Cardiac muscle cell (in vitro differentiated cells and primary cell): ENCODE data around the gene ECHDC3. TPM values are rescaled to one million over a fixed set of nuclear protein-coding genes. Genes with fewer than 3 reads are reported as not detected.

Experiments used
- DNase-seq, 2 donors: peaks; one replicate each; pipeline versions ENCODE4 v3.0.0 to v3.0.0-alpha.2; 2010 to 2017; ENCODE audit warnings: low read depth in 1 of 2, low spot score in 1 of 2
- H3K27ac ChIP-seq: fragments of 200-600 bp; sonication (generic); 2 replicates; pipeline ENCODE4 v1.5.1; 2016
- H3K27me3 ChIP-seq: fragments of 200-600 bp; sonication (generic); 2 replicates; pipeline ENCODE4 v1.6.0; 2016; ENCODE audit warnings: control low read depth
- H3K36me3 ChIP-seq: fragments of 200-600 bp; sonication (generic); 2 replicates; pipeline ENCODE4 v1.5.1; 2016; ENCODE audit warnings: control low read depth
- H3K4me1 ChIP-seq: fragments of 200-600 bp; sonication (generic); 2 replicates; pipeline ENCODE4 v1.8.1; 2017; ENCODE audit warnings: low read depth, mild to moderate bottlenecking, mixed run types
- H3K4me3 ChIP-seq: fragments of 200-600 bp; sonication (generic); 2 replicates; pipeline ENCODE4 v1.5.1; 2016; ENCODE audit warnings: mild to moderate bottlenecking
- H3K9me3 ChIP-seq: fragments of 200-600 bp; sonication (generic); 2 replicates; pipeline ENCODE4 v1.5.1; 2017; ENCODE audit warnings: low read depth, mild to moderate bottlenecking, control low read depth
- CTCF ChIP-seq: IDR thresholded peaks from 2 replicates; pipeline ENCODE4 v1.5.1; 2012; ENCODE audit warnings: low read depth, mild to moderate bottlenecking, low read length
- polyA plus RNA-seq: library from polyadenylated mRNA; unstranded; fragments of >200 nt; fragmentation: Nextera tagmentation; extraction: Ambion mirVana; gene quantifications from 2 replicates; pipeline ENCODE4 v1.2.1, GENCODE V29; 2016
- total RNA-seq: library from RNA; depleted of rRNA; stranded (reverse); fragments of >200 nt; gene quantifications from 2 replicates; pipeline ENCODE4 v1.2.3, GENCODE V29; 2016

Gene ECHDC3
- total and polyA plus RNA-seq, 2 experiments from 2014 or later = 8.4 to 32.0 TPM

GRCh38 chr10:11720260-11720741 lies 21.9 kb upstream of the ECHDC3 start:
- no peak for DNase-seq
- no peak overlapping the region for H3K4me3 ChIP-seq
- TF ChIP-seq CTCF = no peak
- H3K27me3 ChIP-seq = no peaks in the 10 kb centered on the region
- no peaks in the 10 kb centered on the region for H3K9me3 ChIP-seq
- H3K4me1 ChIP-seq = no peaks in the 10 kb centered on the region
- no peaks in the 10 kb centered on the region for H3K36me3 ChIP-seq
- no peak overlapping the region for H3K27ac ChIP-seq

- no peak overlapping the region for H3K27ac ChIP-seq
- no peak for DNase-seq
- no peak overlapping the region for H3K4me3 ChIP-seq
- no peak for TF ChIP-seq CTCF
- no peaks in the 10 kb centered on the region for H3K36me3 ChIP-seq
- no peaks in the 10 kb centered on the region for H3K4me1 ChIP-seq
- no peaks in the 10 kb centered on the region for H3K9me3 ChIP-seq
- H3K27me3 ChIP-seq = no peaks in the 10 kb centered on the region
These were observed 20.4 kb upstream of the ECHDC3 start for GRCh38 chr10:11721806-11722205.

GRCh38 chr10:11723359-11723758 lies 18.8 kb upstream of the ECHDC3 start:
- Histone ChIP-seq H3K27ac (no peak overlapping the region), H3K27me3 (no peaks in the 10 kb centered on the region), H3K9me3 (no peaks in the 10 kb centered on the region), H3K36me3 (no peaks in the 10 kb centered on the region), H3K4me1 (no peaks in the 10 kb centered on the region), H3K4me3 (no peak overlapping the region)
- no peak for DNase-seq
- no peak for TF ChIP-seq CTCF

- Histone ChIP-seq H3K9me3 (no peaks in the 10 kb centered on the region), H3K27me3 (no peaks in the 10 kb centered on the region), H3K4me1 (no peaks in the 10 kb centered on the region), H3K4me3 (no peak overlapping the region), H3K27ac (no peak overlapping the region), H3K36me3 (no peaks in the 10 kb centered on the region)
- DNase-seq = peak; percentile 60 to 83
- TF ChIP-seq CTCF = peak; percentile 90
These were observed 17.0 kb upstream of the ECHDC3 start for GRCh38 chr10:11724938-11725776.

GRCh38 chr10:11725912-11726311 lies 16.3 kb upstream of the ECHDC3 start:
- H3K4me3 ChIP-seq = no peak overlapping the region
- no peaks in the 10 kb centered on the region for H3K36me3 ChIP-seq
- no peaks in the 10 kb centered on the region for H3K4me1 ChIP-seq
- H3K27me3 ChIP-seq = no peaks in the 10 kb centered on the region
- no peak overlapping the region for H3K27ac ChIP-seq
- DNase-seq = no peak
- no peak for TF ChIP-seq CTCF
- H3K9me3 ChIP-seq = no peaks in the 10 kb centered on the region
